Activated CD4-positive, alpha-beta T cell treated with anti-CD3 and anti-CD28 coated beads for 48 hours (primary cell): ENCODE results near the gene GATA3.

Source experiments
- DNase-seq: peaks from one replicate; pipeline ENCODE4 v3.0.0-alpha.2; 2020

GATA3 gene

GRCh38 chr10:8037941-8038894, 16.3 kb upstream of the GATA3 start:
- DNase-seq = peak; percentile 25

DNA sequence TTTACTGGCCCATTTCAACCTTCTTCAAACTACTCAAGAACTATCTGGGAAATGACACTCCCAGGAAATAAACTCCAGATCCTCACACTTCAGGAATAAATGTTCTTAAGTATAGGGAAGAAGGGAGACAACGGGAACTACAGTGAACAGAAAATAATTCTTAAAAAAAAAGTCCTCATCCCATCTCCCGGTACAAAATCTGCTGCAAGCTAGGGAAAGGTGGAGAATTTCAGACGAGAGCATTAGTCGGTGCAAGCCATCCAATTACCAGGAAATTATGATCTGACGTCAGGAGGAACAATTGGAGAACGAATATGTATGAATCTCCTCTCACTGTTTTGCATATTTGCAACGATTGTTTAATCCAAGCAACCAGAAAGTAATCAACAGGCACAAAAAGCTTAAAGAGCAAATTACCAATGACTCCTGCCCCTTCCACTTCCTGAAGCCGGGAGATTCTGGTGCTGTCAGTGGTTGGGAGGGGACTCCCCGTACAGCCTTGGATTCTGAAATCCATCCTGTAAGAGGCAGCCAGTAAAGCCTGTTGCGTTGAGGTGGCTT, 15.1 kb upstream of the GATA3 start:
- DNase-seq = no peak

DNA sequence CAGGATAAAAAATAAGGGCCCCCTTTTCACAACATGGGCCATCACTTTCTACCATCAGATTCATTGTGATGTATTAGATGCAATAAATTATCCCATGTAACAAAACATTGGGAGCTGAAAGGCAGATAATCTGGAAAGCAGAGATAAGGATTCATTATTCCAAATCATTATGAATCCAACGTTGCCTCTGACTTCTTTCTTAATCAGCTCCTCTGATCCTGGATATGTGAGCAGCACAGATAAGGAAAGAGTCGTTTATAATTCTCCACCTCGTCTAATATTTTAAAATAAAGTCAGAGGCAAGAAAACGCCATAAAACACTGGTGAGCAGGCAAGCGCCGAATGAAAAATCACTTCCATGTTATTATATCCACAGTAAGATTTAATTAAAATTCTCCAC, 13.8 kb upstream of the GATA3 start:
- DNase-seq = no peak

DNA sequence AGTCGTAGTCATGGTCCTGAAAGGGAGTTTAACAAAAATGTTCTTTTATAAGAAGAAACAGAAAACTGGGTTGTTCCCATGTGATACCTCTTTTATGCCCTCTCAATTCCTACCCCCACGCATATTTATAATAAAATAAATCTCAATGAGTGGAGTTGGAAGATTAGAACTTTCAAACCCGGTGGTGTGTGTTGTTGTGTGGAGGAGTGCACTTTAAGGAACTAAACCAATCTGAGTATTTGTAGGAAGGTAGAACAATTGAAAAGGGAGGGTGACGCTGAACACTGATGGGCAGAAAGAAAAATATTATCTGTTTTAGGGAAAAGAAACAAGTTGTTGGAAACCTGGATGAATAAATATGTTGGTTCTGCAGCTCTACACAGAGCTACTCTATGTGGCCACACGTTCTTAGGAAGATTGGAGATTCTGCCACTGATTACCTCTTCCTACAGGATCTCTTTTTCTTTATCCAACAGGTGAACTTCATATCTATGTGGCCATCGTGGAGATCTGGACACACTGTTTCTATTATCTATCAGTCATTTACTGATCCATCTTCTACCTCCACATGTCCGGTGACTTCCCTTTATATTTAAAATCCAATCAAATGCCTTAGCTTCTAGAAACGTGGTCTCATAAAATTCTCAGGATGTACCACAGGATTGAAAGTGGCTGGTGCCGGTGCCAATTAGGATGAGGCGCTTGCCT, 13.1 kb upstream of the GATA3 start:
- no peak for DNase-seq

- no peak for DNase-seq
Measured at GRCh38 chr10:8041992-8042720, 12.3 kb upstream of the GATA3 start.

- DNase-seq = peak; percentile 17
Measured at GRCh38 chr10:8042721-8043568, 11.5 kb upstream of the GATA3 start.

- DNase-seq = peak; percentile 67
Measured at GRCh38 chr10:8043569-8044306, 10.8 kb upstream of the GATA3 start.

GRCh38 chr10:8044331-8044907, 10.1 kb upstream of the GATA3 start:
- no peak for DNase-seq

- DNase-seq = peak; percentile 41
Measured at GRCh38 chr10:8044908-8045725, 9.4 kb upstream of the GATA3 start.

DNA sequence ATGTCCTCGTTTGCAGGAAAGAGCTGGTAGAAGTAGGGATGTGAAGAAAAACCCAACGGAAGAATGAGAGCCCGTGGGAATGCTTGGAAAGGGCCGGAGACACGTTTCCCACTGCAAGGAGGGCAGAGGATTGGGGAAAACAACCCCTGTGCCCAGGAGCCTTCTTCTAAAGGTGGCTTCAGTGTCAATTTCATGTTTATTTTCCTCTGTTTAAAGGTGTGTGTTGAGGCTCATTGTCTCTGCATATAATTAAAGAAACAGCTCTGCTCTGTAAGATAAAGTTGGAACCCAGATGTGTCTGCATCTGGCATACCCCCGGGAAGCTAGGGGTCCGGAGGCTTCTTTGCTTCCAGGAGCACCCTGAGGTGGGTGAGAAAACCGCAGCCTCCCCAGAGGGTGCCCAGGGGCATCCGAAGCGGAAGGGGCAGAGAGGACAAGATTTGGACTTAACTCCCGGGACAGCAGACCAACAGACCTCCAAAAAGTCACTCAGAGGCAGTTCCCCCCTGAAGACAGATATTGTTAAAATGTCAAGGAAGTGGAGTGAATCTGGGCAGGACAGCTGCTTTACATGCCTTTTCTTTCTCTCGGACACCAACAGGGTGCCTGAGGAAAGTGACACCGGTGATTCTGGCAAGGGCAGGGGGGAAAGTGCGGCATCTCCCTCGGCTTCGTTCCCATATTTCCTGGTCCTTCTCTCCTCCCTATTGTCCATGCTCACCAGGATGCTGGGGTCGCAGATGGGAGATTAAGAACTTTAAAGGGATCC, 8.6 kb upstream of the GATA3 start:
- no peak for DNase-seq

- DNase-seq = peak; percentile 25
Measured at GRCh38 chr10:8047452-8048280, 6.8 kb upstream of the GATA3 start.

GRCh38 chr10:8048281-8049008, 6.0 kb upstream of the GATA3 start:
- peak; percentile 39 for DNase-seq

- peak; percentile 49 for DNase-seq
Measured at GRCh38 chr10:8049045-8049864, 5.2 kb upstream of the GATA3 start.

DNA sequence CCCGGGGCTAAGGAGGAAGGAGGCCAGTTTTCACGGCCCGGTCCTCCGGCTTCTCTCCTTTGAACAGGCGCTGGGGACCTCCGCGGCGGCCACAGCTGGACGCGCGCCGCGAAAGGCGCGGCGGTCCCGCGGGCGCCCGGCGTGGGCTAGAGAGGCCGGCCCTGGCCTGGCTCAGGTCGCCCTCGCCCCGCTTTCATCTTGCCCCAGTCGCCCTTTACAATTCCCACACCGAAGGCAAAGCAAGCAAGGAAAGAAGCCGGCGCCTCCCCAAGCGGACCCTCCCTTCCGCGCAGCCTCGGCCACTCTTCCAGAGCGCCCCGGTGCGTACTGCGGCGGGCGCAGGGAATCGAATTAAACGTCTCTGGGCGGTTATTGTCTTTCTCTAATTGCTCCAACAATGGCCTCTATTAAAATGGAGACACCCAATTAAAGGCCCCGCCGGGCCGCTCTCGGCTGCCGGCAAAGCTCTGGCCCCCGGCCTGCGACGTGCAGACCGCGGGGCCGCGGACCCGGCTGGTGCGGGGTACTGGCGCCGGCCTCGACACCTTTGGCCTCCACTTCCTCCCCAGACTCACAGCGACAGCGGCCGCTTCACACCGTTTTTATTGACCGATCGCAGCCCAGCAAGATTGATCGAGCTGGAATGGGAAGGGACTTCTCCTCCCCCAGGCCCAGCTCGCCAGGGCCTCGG, 4.5 kb upstream of the GATA3 start:
- peak; percentile 34 for DNase-seq

DNA sequence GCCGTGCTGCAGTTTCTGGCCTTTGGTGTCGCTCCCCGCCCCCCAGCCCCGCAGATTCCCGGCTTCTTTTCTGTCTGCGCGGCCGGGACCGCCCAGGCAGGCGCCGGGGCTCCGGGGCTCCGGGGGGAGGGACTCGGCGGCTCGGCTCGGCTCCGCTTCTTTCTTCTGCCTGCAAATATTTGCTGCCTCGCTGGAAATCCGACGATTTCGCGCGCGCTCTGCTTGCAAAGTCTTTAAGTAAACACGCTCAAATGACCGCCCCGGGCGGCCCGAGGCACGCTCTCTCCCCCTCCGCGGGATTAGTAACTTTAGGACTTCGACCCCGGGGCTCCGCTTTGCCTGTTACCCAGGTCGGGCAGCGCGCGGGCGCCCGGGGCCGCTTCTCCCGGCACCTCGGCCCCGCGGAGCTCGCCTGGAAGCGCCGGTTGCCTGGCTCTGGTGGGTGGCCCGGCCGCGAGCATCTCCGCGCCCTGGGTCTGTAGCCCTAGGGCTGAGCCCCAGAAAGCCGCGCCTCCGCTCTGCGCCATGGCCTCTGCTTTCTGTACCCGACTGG, 3.9 kb upstream of the GATA3 start:
- peak; percentile 61 for DNase-seq
